NCI-H2107 treated with DMSO at 0.1 percent for 48 hours (cell line): ENCODE measurements around the gene PKN1.

ENCODE experiments used
- DNase-seq: peaks from one replicate; lab custom pipeline; 2025; ENCODE audit not compliant: unreplicated experiment; lab: John Stamatoyannopoulos, UW

The PKN1 gene

DNA sequence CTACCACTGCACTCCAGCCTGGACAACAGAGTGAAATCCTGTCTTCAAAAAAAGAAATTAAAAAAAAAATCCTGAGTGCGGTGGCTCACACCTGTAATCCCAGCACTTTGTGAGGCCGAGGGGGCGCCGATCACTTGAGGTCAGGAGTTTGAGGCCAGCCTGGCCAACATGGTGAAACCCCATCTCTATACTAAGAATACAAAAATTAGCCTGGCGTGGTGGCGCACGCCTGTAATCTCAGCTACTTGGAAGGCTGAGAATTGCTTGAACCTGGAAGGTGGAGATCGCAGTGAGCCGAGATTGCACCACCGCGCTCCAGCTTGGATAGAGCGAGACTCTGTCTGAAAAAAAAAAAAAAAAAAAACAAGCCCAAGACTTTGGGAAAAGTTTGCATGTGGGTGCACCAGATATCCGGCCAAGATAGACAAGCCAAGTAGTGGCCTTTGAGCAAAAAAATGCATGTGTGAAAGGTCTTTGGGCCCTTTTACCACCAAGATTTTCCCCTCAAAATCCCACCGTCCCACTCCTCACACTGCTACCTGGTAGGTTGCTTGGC, 79.4 kb downstream of the PKN1 start:
- no peak for DNase-seq

DNA sequence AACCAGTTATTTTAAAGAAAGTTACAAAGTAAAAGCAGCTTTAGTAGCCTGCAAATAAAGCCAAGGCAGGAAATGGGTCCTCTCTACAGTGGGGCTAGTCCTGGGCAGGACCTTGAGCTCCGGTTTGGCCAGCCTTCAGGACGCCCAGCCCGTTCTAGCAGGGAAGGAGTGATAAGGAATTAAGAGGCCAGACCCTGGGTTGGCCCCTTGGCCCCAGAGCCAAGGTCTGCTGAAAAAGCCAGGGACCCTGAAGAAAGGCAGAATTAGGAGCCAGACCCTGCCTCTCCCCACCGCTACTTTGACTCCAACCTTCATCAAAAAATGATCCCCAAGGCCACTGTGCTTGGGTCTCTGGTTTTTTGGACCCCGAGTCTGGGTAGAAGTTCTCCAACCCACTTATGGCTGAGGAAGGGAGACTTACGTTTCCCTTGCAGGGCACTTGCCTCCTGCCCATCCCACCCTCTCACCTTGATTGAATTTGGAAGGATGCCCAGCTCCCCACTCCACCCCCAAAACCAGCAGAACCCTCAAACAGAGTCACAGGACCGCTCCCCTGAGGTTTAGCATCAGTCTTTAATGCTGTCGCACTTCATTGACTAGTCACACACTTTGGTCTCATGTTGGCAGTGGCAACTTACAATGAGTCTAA, 81.2 kb downstream of the PKN1 start:
- DNase-seq: no peak

DNA sequence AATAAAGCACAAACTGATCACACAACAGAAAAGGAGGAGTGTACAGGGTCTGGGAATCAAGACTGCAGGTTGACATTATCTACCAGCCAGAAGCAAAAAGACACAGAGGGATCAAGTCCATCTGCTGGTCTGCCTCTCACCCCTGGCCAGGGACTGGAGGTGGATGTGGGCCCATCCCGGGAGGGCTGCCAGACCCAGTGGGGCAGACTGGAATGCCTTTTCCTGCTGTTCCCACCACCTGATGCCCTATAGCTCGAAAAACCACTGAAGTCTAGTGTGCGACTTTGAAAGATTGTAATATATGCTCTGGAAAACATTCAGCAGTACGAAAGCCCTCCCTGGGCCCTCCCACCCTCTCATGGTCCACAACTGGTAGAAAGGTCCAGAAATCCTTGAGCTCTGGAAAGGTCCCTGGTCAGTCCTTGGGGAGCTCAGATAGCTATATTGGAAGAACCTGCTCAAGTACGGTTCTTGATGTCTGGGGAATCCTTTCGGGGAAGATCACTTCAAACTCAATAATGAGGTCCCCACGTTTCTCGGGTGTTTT, 82.5 kb downstream of the PKN1 start:
- no peak for DNase-seq

DNA sequence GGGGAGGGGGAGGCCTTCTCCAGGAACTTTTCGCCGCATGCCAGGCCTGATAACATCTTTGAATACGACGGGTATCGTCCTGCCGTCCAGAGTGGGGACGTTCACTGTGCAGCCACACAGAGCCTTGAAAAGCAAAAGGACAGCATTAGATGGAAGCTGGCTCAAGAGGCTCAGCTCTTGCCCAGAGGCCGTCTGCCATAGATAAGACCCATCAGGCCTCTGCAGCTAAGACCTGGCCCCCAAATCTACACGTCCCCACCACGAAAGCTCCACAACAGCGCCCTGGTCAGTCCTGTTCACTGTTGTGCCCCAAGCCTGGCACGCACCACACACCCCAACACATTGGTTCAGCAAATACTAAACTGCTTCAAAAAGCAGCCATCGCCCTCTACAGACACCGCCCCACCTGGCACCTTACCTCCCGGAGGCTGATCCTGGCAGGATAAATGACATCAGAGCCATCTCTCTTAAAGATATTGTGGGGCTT, 83.0 kb downstream of the PKN1 start:
- no peak for DNase-seq

DNA sequence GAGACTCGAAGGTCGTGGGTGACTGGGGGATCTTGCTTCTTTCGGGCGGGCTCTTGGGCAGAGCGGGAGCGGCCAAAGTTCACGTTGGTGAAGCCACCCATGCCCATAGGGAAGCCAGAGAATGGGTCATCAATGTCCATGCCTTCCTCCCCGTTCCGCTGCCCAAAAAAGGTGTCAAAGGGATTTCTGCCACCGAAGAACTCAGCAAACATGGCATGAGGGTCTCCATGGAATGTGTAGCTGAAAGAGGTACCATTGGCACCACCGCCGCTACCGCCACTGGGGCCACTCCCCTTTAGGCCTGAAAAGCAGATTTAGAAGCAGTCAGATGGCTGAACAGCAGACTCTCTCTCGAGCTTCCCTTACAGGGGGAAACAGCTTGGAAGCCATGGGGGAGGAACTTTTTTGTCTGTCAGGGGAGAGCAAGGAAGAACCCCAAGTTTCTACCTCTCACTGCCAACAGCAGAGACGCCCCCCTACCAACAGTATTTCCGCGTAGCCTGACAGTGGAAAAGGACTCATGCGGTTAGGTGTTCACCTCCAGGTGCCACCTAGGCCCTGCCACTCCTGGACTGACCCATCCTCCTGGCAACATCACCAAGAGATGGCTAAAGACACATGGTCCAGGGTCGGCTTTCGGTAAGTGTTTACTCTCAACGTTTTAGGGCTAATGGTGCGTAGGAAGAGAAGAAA, 83.8 kb downstream of the PKN1 start:
- DNase-seq: no peak

DNA sequence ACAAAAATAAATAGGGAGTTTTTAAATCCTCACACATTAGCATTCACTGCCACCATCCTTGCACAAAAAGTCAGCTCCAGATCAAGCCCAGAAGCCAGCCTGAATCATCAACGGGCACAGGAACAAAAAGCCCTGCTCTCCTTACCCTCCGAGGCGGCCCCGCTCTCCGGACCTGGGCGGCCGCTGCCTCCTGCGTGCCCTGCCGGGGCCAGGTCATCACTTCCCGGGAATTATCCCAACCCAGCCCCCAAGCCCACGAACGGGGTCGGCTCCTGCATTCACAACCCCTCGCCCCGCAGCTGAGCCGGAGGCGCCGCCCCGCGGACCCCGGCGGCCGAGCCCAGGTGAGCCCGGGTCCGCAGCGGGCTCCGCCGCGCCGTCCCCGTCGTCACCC, 84.3 kb downstream of the PKN1 start:
- no peak for DNase-seq

DNA sequence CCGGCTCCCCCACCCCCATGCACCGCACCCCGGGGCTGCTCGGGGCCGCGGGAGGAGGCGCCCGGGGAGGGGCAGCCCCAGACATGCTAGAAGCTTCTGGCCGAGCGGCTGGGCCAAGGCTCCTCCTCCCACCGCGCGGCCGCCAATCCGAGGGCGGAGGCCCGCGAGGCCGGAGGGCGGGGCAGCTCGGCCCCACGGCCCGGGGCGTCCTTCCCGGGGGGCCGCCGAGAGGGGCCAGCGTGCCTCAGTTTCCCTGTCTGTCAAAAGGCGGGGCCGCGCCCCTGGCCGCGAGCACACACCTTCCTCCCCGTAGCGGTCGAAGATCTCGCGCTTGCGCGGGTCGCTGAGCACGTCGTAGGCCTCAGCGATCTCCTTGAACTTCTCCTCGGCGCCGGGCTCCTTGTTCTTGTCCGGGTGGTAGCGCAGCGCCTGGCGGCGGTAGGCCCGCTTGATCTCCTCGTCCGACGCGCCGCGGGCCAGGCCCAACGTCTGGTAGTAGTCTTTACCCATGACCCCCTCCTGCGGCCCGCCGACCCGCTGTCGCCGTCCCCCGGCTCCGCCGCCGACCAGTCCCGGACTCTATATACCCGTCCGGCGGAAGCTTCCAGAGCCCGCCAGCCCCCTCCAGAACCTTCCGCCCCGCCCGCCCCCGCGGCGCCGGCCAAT, 84.9 kb downstream of the PKN1 start, which contains the start of gene DNAJB1:
Gene DNAJB1 (minus strand): TSS at position 558 of the 666 bp plus-strand sequence. CDS start 48 bp downstream, at position 510.
- DNase-seq: no peak

DNA sequence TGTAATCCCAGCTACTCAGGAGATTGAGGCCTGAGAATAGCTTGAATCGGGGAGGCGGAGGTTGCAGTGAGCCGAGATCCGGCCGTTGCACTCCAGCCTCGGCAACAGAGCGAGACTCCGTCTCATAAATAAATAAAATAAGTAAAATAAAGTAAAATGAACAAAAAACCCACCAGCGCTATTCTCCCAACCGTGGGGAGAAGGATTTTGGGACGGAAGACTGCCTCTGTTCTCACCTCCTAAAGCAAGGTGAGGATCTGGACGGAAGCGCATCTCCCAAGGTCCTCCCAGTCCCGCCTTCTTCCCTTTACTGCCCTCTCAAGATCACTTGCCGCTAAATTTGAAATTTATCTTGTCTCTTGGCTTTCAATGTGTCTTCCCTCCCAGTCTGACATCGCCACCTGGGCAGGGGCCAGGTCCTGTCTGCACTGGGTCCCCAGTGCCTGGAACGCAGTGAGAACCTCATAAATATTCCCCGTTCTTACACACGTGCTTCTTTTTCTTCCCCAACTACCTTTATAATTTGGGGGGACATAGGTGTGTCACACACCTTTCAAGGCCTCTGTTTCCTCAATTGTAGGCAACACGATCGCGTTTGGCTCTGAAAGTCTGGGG, 86.2 kb downstream of the PKN1 start:
- no peak for DNase-seq

DNA sequence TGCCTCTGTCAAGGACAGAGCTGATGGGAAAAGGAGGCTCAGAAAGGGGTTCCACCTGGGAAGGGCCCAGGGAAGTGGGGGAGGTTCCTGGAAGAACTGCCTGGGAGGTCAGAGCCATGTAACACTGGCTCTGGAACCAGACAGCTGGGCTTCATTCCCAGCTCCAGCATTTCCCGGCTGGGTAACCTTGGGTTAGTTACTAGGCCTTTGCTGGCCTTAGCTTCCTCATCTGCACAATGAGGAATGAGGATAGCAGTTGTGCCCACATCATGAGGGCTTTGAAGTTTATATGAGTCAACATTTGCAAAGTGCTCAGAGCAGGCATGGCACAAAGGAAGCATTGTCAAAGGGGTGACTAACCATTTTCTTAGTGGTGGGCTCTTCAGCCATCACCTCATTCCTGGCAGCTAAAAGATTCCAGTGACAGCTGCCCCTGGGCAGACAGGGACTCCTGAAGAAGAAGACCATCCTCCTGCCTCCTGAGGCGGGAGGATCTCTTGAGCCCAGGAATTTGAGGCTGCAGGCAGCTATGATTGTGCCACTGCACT, 86.8 kb downstream of the PKN1 start:
- no peak for DNase-seq

DNA sequence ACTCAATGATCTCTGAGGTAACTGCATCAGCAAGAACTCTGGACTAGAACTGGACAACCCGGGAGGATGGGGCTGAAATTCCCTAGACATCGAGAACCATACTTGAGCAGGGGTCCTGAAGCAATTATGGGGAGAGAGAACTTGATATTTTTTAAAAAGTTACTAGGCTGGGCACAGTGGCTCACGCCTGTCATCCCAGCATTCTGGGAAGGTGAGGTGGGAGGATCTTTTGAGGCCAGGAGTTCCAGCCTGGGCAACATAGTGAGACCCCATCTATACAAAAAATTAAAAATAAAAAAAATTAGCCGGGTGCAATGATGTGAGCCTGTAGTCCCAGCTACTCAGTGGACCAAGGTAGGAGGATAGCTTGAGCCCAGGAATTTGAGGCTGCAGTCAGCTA, 87.4 kb downstream of the PKN1 start:
- DNase-seq: no peak
